GM13977 (cell line): ENCODE results near the gene SPRED3.
A peak's percentile ranks its signal among the peaks of the same experiment; 100 is the strongest.

Experiments
- DNase-seq: peaks from one replicate; pipeline ENCODE4 v3.0.0; 2012; ENCODE audit warnings: low spot score
- CTCF ChIP-seq: IDR thresholded peaks from 2 replicates; pipeline ENCODE4 v1.5.1; 2012; ENCODE audit warnings: mild to moderate bottlenecking, control low read depth; ENCODE audit not compliant: insufficient read depth; ENCODE audit errors: extremely low read depth, missing control alignments
- in situ Hi-C: fragments of 300-500 bp; cut with MboI; formaldehyde crosslinking; loops from one replicate; pipeline ENCODE4 v1.12.0; 2022; ENCODE audit warnings: low sequenced_read_pairs, low pct_unique_long_range_greater_than_20kb, mixed read lengths, inconsistent platforms; ENCODE audit not compliant: unreplicated experiment

SPRED3 gene

DNA sequence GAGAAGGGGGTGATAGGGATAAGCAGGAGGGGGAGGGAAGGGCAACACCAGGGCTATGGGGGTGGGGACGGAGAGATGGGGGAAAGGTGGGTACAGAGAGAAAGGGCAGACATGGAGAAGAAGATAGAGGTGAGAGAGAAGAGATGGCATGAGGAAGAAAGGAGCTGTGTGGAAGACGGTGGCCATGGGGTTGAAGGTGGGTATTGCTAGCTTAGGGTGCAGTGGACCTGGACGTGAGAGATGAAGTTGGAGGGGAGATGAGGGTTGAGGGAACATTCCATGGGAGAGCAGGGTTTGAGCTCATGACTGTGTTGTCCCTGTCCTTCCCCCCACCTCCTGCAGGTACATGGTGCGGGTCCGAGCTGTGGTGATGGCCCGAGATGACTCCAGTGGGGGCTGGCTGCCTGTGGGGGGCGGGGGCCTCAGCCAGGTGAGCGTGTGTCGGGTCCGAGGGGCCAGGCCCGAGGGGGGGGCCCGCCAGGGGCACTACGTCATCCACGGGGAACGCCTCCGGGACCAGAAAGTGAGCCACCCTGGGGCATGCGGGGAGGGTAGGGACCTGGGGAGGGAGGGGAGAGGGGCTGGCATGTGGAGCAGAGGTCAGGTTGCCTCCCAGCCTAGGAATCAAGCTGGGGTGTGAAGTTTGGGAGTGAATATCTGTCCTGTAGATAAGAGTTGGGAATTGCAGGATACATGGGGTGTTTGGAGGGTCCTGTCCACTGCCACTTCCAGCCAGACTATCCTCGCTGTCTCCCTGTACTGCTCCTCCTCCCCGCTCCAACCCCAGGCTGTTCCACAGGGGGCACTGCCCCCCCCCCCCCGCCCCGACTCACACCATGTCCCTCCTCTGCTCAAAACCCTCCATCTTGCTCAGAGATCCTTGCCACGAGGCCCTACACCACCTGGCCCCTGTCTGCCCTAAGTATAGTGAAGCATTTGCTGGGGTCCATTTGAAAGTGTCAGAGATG is 1.7 kb downstream of the SPRED3 start:
- in situ Hi-C loops, result no loop called here
- TF ChIP-seq CTCF, result no peak
- no peak for DNase-seq

DNA sequence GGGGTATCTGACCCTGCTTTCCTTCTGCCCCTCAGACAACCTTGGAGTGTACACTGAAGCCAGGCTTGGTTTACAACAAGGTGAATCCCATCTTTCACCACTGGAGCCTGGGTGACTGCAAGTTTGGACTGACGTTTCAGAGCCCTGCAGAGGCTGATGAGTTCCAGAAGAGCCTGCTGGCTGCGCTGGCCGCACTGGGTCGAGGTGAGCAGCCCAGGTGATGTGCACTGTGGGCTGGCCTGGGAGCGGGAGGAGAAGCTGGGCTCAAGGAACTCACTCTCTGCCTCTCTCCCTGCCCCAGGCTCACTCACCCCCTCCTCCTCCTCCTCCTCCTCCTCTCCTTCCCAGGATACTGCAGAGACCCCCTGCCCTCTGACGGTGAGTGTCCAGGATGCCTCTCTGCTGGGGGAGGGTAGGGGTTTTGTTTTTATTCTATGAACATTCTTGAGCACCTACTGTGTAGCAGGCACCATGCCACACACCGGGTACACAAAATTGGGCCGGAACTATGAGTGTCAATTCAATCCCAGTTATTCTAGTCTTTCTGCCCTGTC is 3.5 kb downstream of the SPRED3 start:
- no peak for TF ChIP-seq CTCF
- in situ Hi-C loops, result no loop called here

GRCh38 chr19:38392707-38393308 is 4.3 kb downstream of the SPRED3 start:
- no peak for TF ChIP-seq CTCF
- DNase-seq, result no peak
- in situ Hi-C loops, result no loop called here

More for the DNA sequence above, 3.5 kb downstream of the SPRED3 start:
- DNase-seq, result no peak

GRCh38 chr19:38394488-38394887 is 6.0 kb downstream of the SPRED3 start:
- peak; percentile 84 for DNase-seq
- in situ Hi-C loops, result no loop called here
- no peak for TF ChIP-seq CTCF

GRCh38 chr19:38395381-38396114 is 7.1 kb downstream of the SPRED3 start:
- in situ Hi-C loops, result no loop called here
- no peak for TF ChIP-seq CTCF
- peak; percentile 65 for DNase-seq

DNA sequence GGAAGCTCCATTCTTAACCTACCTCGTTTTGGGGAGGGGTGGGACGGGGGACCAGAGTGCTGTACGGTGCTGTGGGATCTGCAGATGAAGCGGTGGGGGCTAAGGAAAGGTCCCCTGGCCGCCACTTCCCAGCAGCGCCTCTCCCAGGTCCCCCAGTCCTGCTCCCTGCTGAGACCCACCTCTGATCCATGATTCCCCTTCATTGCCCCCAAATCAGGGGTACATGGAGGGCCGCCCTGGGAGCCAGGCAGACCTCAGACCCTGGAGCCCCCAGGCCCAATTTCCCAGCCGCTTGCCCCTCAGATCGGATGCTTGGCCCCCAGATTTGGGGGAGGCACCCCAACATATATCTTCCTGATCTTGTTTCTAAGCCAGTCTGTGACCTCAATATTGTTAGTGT is 10.6 kb downstream of the SPRED3 start:
- no peak for DNase-seq
- in situ Hi-C loops, result no loop called here
- no peak for TF ChIP-seq CTCF
